Measurements from ENCODE around the gene TLCD1.

Gene TLCD1

DNA sequence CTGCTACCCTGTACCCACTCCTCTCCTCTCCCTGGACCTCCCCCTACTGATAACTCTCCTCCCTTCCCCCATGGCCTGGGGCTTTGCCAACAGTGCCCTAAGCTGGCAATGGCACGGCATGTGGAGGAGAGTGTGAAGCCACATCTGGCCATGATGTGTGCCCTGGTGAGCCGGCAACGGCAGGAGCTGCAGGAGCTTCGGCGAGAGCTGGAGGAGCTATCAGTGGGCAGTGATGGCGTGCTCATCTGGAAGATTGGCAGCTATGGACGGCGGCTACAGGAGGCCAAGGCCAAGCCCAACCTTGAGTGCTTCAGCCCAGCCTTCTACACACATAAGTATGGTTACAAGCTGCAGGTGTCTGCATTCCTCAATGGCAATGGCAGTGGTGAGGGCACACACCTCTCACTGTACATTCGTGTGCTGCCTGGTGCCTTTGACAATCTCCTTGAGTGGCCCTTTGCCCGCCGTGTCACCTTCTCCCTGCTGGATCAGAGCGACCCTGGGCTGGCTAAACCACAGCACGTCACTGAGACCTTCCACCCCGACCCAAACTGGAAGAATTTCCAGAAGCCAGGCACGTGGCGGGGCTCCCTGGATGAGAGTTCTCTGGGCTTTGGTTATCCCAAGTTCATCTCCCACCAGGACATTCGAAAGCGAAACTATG is 23.0 kb upstream of the TLCD1 start:
- TF ChIP-seq POLR2AphosphoS5 (IDR thresholded peaks at IDR 0.05; ENCODE audit: borderline replicate concordance, low read depth, low read length) (no peak), FOXP2 (optimal IDR thresholded peaks at IDR 0.05; ENCODE audit: control extremely low read depth, extremely low read length, insufficient read depth) (no peak), EZH2 (IDR thresholded peaks at IDR 0.05) (no peak)
- H3K27ac ChIP-seq, result peak overlapping the region; percentile 59; the same call in 1 of the 2 replicates
- peaks cover 60% of the 10 kb centered on the region for H3K36me3 ChIP-seq (ENCODE audit: insufficient read depth, low read length)
- no peak for DNase-seq (ENCODE audit: low read depth, low spot score)
- no peak overlapping the region for H3K9ac ChIP-seq (ENCODE audit: insufficient read length)
- no peaks in the 10 kb centered on the region for H3K9me3 ChIP-seq (ENCODE audit: low read depth, low read length)
- no peak overlapping the region for H3K4me3 ChIP-seq

DNA sequence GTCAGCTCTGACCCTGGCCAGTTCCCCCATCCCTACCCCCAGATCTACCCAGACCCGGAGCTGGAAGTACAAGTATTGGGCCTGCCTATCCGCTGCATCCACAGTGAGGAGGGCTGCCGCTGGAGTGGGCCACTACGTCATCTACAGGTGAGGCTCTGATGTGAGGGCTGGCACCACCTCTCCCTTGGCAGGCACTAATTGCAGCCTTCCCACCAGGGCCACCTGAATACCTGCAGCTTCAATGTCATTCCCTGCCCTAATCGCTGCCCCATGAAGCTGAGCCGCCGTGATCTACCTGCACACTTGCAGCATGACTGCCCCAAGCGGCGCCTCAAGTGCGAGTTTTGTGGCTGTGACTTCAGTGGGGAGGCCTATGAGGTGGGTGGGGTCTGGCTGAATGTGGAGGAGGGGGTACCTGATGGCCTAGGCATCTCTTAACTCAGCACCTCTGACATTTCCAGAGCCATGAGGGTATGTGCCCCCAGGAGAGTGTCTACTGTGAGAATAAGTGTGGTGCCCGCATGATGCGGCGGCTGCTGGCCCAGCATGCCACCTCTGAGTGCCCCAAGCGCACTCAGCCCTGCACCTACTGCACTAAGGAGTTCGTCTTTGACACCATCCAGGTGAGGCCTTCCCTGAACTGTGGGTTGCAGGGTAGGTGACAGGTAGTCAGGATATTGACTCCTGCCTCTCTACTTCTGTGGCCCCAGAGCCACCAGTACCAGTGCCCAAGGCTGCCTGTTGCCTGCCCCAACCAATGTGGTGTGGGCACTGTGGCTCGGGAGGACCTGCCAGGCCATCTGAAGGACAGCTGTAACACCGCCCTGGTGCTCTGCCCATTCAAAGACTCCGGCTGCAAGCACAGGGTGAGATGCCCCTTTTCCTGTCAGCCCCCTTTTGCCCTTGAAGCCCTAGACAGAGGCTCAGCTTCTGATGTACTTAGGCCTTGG is 22.0 kb upstream of the TLCD1 start:
- peaks cover 60% of the 10 kb centered on the region for H3K36me3 ChIP-seq (ENCODE audit: insufficient read depth, low read length)
- peak overlapping the region; percentile 59; the same call in 1 of the 2 replicates for H3K27ac ChIP-seq
- no peak overlapping the region for H3K9ac ChIP-seq (ENCODE audit: insufficient read length)
- TF ChIP-seq EZH2 (IDR thresholded peaks at IDR 0.05), result no peak
- TF ChIP-seq FOXP2 (optimal IDR thresholded peaks at IDR 0.05; ENCODE audit: control extremely low read depth, extremely low read length, insufficient read depth), result no peak
- TF ChIP-seq POLR2AphosphoS5 (IDR thresholded peaks at IDR 0.05; ENCODE audit: borderline replicate concordance, low read depth, low read length), result no peak; the same call in 1 of the 2 replicates
- H3K4me3 ChIP-seq, result no peak overlapping the region
- DNase-seq (ENCODE audit: low read depth, low spot score), result no peak
- H3K9me3 ChIP-seq (ENCODE audit: low read depth, low read length), result no peaks in the 10 kb centered on the region

DNA sequence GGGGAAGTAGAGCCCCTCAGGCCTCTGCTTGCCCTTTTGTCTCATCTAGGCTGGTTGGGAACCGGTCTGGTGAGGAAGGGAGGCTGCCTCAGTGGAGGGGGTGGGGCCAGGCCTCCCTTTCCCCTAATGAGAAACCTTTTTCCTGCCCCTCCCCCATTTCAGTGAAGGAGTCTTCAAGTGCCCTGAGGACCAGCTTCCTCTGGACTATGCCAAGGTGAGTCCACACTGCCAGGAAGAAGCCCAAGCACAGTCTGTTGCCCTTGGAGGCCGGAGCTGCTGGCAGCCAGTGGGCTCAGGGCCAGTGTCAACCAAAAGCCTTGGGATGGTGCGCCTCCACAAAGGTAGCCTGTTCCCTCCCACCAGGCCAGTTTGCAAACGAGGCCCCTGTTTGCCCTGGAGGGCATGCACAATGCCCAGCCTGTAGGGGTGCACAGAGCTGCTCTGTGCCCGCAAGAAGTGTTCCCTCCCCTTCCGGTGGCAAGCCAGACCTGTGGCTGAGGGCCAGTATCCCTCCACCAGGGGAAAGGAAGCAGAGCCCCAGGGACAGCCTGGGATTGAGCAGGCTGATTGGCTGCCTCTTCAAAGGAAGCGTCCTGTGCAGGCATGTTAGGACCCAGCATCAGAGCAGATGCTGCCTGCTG is 21.1 kb upstream of the TLCD1 start:
- DNase-seq (ENCODE audit: low read depth, low spot score), result no peak
- Histone ChIP-seq H3K9me3 (ENCODE audit: low read depth, low read length) (no peaks in the 10 kb centered on the region), H3K9ac (ENCODE audit: insufficient read length) (no peak overlapping the region), H3K36me3 (ENCODE audit: insufficient read depth, low read length) (peaks cover 60% of the 10 kb centered on the region), H3K4me3 (no peak overlapping the region), H3K27ac (peak overlapping the region; percentile 22; the same call in 1 of the 2 replicates)
- TF ChIP-seq FOXP2 (optimal IDR thresholded peaks at IDR 0.05; ENCODE audit: control extremely low read depth, extremely low read length, insufficient read depth) (no peak), POLR2AphosphoS5 (IDR thresholded peaks at IDR 0.05; ENCODE audit: borderline replicate concordance, low read depth, low read length) (no peak), EZH2 (IDR thresholded peaks at IDR 0.05) (no peak)

DNA sequence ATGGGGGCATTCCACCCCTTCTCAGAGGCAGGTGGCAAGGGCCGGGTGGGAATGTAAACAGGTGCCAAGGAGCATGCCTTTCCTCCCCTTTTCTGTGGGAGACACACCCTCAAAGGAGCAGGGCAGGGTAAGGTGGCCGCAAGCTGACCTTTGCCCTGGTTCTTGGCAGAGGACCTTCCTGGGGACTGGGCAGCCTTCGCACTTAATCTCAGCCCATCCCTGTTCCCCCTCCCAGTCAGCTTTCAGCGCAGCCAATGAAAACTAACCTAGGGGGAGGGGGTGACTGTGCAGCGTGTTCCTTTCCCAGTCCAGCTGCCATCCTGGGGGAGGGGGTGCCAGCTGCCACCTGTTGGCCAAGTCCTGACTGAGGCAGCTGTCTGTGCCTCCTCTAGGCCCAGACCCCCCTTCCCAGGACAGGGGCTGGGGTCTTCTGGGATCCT is 20.6 kb upstream of the TLCD1 start:
- no peak overlapping the region for H3K4me3 ChIP-seq
- H3K9me3 ChIP-seq (ENCODE audit: low read depth, low read length), result no peaks in the 10 kb centered on the region
- no peak overlapping the region for H3K9ac ChIP-seq (ENCODE audit: insufficient read length)
- TF ChIP-seq POLR2AphosphoS5 (IDR thresholded peaks at IDR 0.05; ENCODE audit: borderline replicate concordance, low read depth, low read length) (no peak), FOXP2 (optimal IDR thresholded peaks at IDR 0.05; ENCODE audit: control extremely low read depth, extremely low read length, insufficient read depth) (no peak), EZH2 (IDR thresholded peaks at IDR 0.05) (no peak)
- H3K36me3 ChIP-seq (ENCODE audit: insufficient read depth, low read length), result peaks cover 56% of the 10 kb centered on the region
- peak overlapping the region; percentile 22; the same call in 1 of the 2 replicates for H3K27ac ChIP-seq
- DNase-seq (ENCODE audit: low read depth, low spot score), result no peak

DNA sequence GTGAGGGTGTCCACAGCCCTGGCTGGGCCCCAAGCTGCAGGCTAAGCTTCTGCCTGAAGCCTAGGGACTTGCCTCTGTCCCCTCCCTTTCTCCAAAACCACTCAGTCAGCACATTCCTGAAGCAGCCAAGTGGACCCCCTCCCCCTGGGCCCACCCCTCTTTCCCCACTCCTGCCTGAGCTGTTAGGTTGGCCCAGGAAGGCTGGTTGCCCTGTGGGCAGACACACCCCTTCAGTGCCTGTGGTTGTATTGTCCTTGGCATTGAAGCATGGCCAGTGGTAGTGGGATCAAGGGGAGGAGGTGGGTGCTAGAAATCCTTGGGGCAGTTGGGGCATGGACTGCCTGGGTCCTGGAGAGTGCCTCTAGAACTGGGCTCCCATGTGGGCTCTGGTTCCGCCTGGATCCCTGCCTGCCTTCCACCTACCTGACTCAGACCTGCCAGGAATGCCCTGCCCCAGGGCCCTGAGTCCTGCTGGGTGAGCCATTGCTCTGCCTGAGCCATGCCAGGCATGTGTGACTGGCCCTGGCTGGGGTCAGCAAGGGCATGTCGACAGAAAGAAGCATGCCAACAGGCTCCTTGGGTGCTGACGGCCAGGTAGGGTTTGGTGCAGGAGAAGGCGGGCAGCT is 19.9 kb upstream of the TLCD1 start:
- Histone ChIP-seq H3K9me3 (ENCODE audit: low read depth, low read length) (no peaks in the 10 kb centered on the region), H3K4me3 (peak overlapping the region; percentile 85), H3K9ac (ENCODE audit: insufficient read length) (peak overlapping the region; percentile 80), H3K36me3 (ENCODE audit: insufficient read depth, low read length) (peaks cover 51% of the 10 kb centered on the region), H3K27ac (peak overlapping the region; percentile 70)
- no peak for DNase-seq (ENCODE audit: low read depth, low spot score)
- no peak for TF ChIP-seq EZH2 (IDR thresholded peaks at IDR 0.05)
- TF ChIP-seq POLR2AphosphoS5 (IDR thresholded peaks at IDR 0.05; ENCODE audit: borderline replicate concordance, low read depth, low read length), result 0 out of 2 replicates have a peak, but pooled peaks have one; percentile 8
- TF ChIP-seq FOXP2 (optimal IDR thresholded peaks at IDR 0.05; ENCODE audit: control extremely low read depth, extremely low read length, insufficient read depth), result peak; percentile 4

DNA sequence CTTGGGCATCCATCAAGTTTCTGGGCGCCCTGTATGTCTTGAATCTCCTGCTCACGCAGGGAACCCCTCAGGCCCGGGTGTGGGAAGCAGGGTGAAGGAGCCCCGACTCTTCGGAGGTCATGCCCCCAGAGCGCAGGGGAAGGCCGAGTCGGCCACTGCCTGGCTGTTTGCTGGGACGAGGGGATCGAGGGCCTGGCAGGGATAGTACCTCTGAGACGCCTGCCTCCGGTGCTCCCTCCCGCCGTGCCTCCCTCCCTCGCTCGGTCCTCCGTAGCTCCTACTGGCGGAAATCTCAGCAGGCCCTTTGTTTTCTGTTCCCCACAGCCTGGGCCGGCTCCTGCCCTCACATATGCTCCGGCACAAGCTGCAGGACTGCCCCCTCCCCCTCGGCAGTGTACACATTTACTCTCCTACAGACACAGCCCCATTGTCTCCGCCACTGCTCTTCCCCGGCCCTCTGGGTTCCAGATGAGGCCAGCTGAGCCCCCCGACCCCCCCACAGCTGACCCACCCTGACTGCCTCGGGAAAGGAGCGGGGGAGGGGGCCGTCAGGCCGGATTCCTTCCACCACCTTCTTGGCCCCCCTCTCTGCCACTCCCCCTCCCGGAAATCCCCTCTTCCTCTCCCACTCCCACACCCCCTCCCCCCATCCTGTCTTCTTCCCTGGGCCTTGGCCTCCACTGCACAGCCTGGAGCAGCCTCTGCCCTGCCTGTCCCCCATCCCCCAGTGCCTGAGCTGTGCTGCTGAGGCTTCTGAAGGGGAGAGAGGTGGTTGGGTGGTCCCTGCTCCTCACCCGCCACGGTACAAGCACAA is 19.1 kb upstream of the TLCD1 start:
- peaks cover 44% of the 10 kb centered on the region for H3K36me3 ChIP-seq (ENCODE audit: insufficient read depth, low read length)
- TF ChIP-seq FOXP2 (optimal IDR thresholded peaks at IDR 0.05; ENCODE audit: control extremely low read depth, extremely low read length, insufficient read depth), result peak; percentile 9
- no peak for TF ChIP-seq POLR2AphosphoS5 (IDR thresholded peaks at IDR 0.05; ENCODE audit: borderline replicate concordance, low read depth, low read length)
- TF ChIP-seq EZH2 (IDR thresholded peaks at IDR 0.05), result no peak
- no peak for DNase-seq (ENCODE audit: low read depth, low spot score)

More for the DNA sequence above, 19.1 kb upstream of the TLCD1 start:
- Histone ChIP-seq H3K4me3 (peak overlapping the region; percentile 85), H3K9ac (ENCODE audit: insufficient read length) (peak overlapping the region; percentile 80), H3K27ac (peak overlapping the region; percentile 70), H3K9me3 (ENCODE audit: low read depth, low read length) (no peaks in the 10 kb centered on the region)

All from SK-N-MC (cell line).